H1 (cell line): Measurements from ENCODE around the gene ALG14. TPM values are rescaled to one million over a fixed set of nuclear protein-coding genes. Genes with fewer than 3 reads are reported as not detected.

Experiments
- CTCF ChIA-PET: fragments of 300-600 bp; sonication (Branson Sonifier 250); formaldehyde crosslinking; loops from one replicate; lab custom pipeline; 2021; ENCODE audit not compliant: partially characterized antibody; lab: Charles Lee
- POLR2A ChIA-PET: fragments of 300-600 bp; sonication (Branson Sonifier 250); formaldehyde crosslinking; loops from one replicate; lab custom pipeline; 2021; ENCODE audit warnings: inconsistent platforms; ENCODE audit not compliant: partially characterized antibody; lab: Charles Lee
- DNase-seq, 2 experiments: peaks; one replicate each; pipeline versions ENCODE4 v3.0.0 to v3.0.0-alpha.2; 2010 to 2022; ENCODE audit warnings: low spot score in 2 of 2, low read depth in 1 of 2, mixed read lengths in 1 of 2
- FAIRE-seq: peaks from 2 replicates; lab custom pipeline; 2011; peaks lifted over from hg19 to GRCh38; lab: Jason Lieb, UNC
- H2AFZ ChIP-seq: 2 replicates; pipeline ENCODE4 v1.8.1; 2012; ENCODE audit warnings: low read length, inconsistent platforms
- H2AK5ac ChIP-seq: 2 replicates; pipeline ENCODE4 v1.6.1; 2013; ENCODE audit warnings: low read depth, low read length
- H2BK120ac ChIP-seq: replicated peaks from 2 replicates; pipeline ENCODE3; 2013; ENCODE audit warnings: low read depth, low read length, inconsistent platforms
- H2BK12ac ChIP-seq: 2 replicates; pipeline ENCODE4 v1.6.1; 2013; ENCODE audit warnings: low read depth, low read length
- H2BK15ac ChIP-seq: 2 replicates; pipeline ENCODE4 v1.6.1; 2013; ENCODE audit warnings: low read length
- H2BK20ac ChIP-seq: 2 replicates; pipeline ENCODE4 v1.6.1; 2013; ENCODE audit warnings: low read length
- H2BK5ac ChIP-seq: 2 replicates; pipeline ENCODE4 v1.6.1; 2013; ENCODE audit warnings: low read depth, low read length
- H3K14ac ChIP-seq: 2 replicates; pipeline ENCODE4 v1.6.1; 2013; ENCODE audit warnings: inconsistent platforms; ENCODE audit not compliant: insufficient read length
- H3K18ac ChIP-seq: 2 replicates; pipeline ENCODE4 v1.6.1; 2013; ENCODE audit warnings: low read length; ENCODE audit errors: extremely low read depth
- H3K23ac ChIP-seq: 2 replicates; pipeline ENCODE4 v1.6.1; 2013; ENCODE audit warnings: inconsistent platforms; ENCODE audit not compliant: insufficient read length
- H3K23me2 ChIP-seq: 2 replicates; pipeline ENCODE4 v1.6.1; 2013; ENCODE audit warnings: low read depth, low read length
- H3K27ac ChIP-seq: 2 replicates; pipeline ENCODE4 v1.6.1; 2011; ENCODE audit warnings: low read depth, low read length, inconsistent platforms
- H3K27me3 ChIP-seq, 4 experiments: replicated peaks in 1 of 4; 1 replicate in 1 of 4; 2 replicates in 3 of 4; pipeline versions ENCODE4 v1.6.1 to v1.8.1; 2011 to 2013; ENCODE audit warnings: low read length in 3 of 4, mild to moderate bottlenecking in 3 of 4, inconsistent platforms in 2 of 4, mixed read lengths in 2 of 4, moderate library complexity in 1 of 4; ENCODE audit not compliant: control insufficient read depth in 3 of 4, insufficient read depth in 3 of 4; ENCODE audit errors: extremely low read depth in 1 of 4
- H3K36me3 ChIP-seq, 4 experiments: 2 replicates each; pipeline versions ENCODE4 v1.6.1 to v1.8.1; 2011 to 2013; ENCODE audit warnings: mild to moderate bottlenecking in 4 of 4, low read length in 3 of 4, moderate library complexity in 2 of 4, control low read depth in 1 of 4, inconsistent platforms in 1 of 4; ENCODE audit not compliant: insufficient read depth in 4 of 4, control insufficient read depth in 2 of 4
- H3K4ac ChIP-seq: replicated peaks from 2 replicates; pipeline ENCODE3; 2013; ENCODE audit warnings: low read length, low read depth, mixed read lengths, inconsistent platforms; ENCODE audit not compliant: insufficient read length
- H3K4me1 ChIP-seq, 4 experiments: replicated peaks in 1 of 4; 1 replicate in 1 of 4; 2 replicates in 3 of 4; pipeline versions ENCODE4 v1.6.1 to v1.8.1; 2011 to 2013; ENCODE audit warnings: low read length in 3 of 4, inconsistent platforms in 2 of 4, mixed read lengths in 1 of 4; ENCODE audit not compliant: insufficient read depth in 4 of 4, control insufficient read depth in 3 of 4
- H3K4me2 ChIP-seq, 2 experiments: 2 replicates each; pipeline versions ENCODE4 v1.6.1 to v1.8.1; 2011 to 2013; ENCODE audit warnings: low read depth in 2 of 2, low read length in 2 of 2, control low read depth in 1 of 2, inconsistent platforms in 1 of 2, mild to moderate bottlenecking in 1 of 2; ENCODE audit not compliant: insufficient read depth in 1 of 2
- H3K4me3 ChIP-seq, 4 experiments: fragments of 200-600, 300-600 bp in 1 of 4; sonication (generic), shearing (Covaris generic), sonication (Bioruptor Twin) in 1 of 4; 2 replicates each; pipeline versions ENCODE4 v1.5.1 to v1.8.1; 2011 to 2016; ENCODE audit warnings: low read length in 4 of 4, low read depth in 3 of 4, control low read depth in 2 of 4, inconsistent platforms in 2 of 4, mild to moderate bottlenecking in 2 of 4, mixed read lengths in 1 of 4, moderate library complexity in 1 of 4; ENCODE audit not compliant: insufficient read depth in 2 of 4; ENCODE audit errors: extremely low read depth in 1 of 4
- H3K56ac ChIP-seq: replicated peaks from 2 replicates; pipeline ENCODE3; 2013; ENCODE audit warnings: low read depth, mild to moderate bottlenecking, mixed read lengths, low read length, inconsistent platforms; ENCODE audit not compliant: insufficient read length
- H3K79me1 ChIP-seq: 2 replicates; pipeline ENCODE4 v1.6.1; 2013; ENCODE audit warnings: low read depth, low read length, control low read depth
- H3K79me2 ChIP-seq, 2 experiments: 2 replicates each; pipeline versions ENCODE4 v1.6.1 to v1.8.1; 2012 to 2013; ENCODE audit warnings: low read length in 2 of 2, mild to moderate bottlenecking in 2 of 2, inconsistent platforms in 1 of 2; ENCODE audit not compliant: insufficient read depth in 2 of 2, control insufficient read depth in 1 of 2
- H3K9ac ChIP-seq, 4 experiments: replicated peaks in 1 of 4; 1 replicate in 1 of 4; 2 replicates in 3 of 4; pipeline versions ENCODE4 v1.6.1 to v1.8.1; 2011 to 2013; ENCODE audit warnings: low read depth in 3 of 4, low read length in 3 of 4, control low read depth in 2 of 4, mild to moderate bottlenecking in 2 of 4, moderate library complexity in 2 of 4, inconsistent platforms in 1 of 4; ENCODE audit errors: extremely low read depth in 1 of 4
- H3K9me3 ChIP-seq, 2 experiments: 2 replicates each; pipeline versions ENCODE4 v1.6.1 to v1.8.1; 2012 to 2013; ENCODE audit warnings: mild to moderate bottlenecking in 2 of 2, moderate library complexity in 2 of 2, control low read depth in 1 of 2, inconsistent platforms in 1 of 2, low read depth in 1 of 2, low read length in 1 of 2, mixed read lengths in 1 of 2; ENCODE audit not compliant: insufficient read depth in 2 of 2
- H4K20me1 ChIP-seq, 2 experiments: replicated peaks in 1 of 2; 2 replicates each; pipeline versions ENCODE3 to v1.8.1; 2011 to 2013; ENCODE audit warnings: inconsistent platforms in 2 of 2, low read length in 2 of 2, mild to moderate bottlenecking in 1 of 2; ENCODE audit not compliant: insufficient read depth in 2 of 2, control insufficient read depth in 1 of 2
- H4K5ac ChIP-seq: 2 replicates; pipeline ENCODE4 v1.6.1; 2013; ENCODE audit warnings: low read length, low read depth, mixed read lengths, inconsistent platforms; ENCODE audit not compliant: insufficient read length
- H4K8ac ChIP-seq: 2 replicates; pipeline ENCODE4 v1.8.0; 2013; ENCODE audit warnings: mild to moderate bottlenecking, moderate library complexity, low read length, inconsistent platforms; ENCODE audit not compliant: insufficient read depth; ENCODE audit errors: extremely low read depth
- H4K91ac ChIP-seq: replicated peaks from 2 replicates; pipeline ENCODE3; 2013; ENCODE audit warnings: low read length, mixed read lengths, inconsistent platforms; ENCODE audit not compliant: insufficient read length
- ASH2L ChIP-seq: fragments of 200-600, 300-600 bp; sonication (generic); IDR thresholded peaks from one replicate; pipeline ENCODE4 v1.7.1; 2017; ENCODE audit warnings: low read length
- CBX8 ChIP-seq: fragments of 300-800, 300-1000 bp; sonication (generic); IDR thresholded peaks from 2 replicates; pipeline ENCODE4 v1.7.1; 2016; ENCODE audit warnings: low read depth, low read length, borderline replicate concordance
- CEBPB ChIP-seq: IDR thresholded peaks from 2 replicates; pipeline ENCODE4 v1.6.1; 2012; ENCODE audit warnings: low read depth, low read length
- CTBP2 ChIP-seq: IDR thresholded peaks from 2 replicates; pipeline ENCODE4 v1.7.0; 2011; ENCODE audit warnings: borderline replicate concordance, mild to moderate bottlenecking, moderate library complexity, mixed read lengths, low read length; ENCODE audit not compliant: insufficient read depth, insufficient read length
- JUN ChIP-seq: IDR thresholded peaks from 2 replicates; pipeline ENCODE4 v1.6.1; 2011; ENCODE audit warnings: low read depth, mild to moderate bottlenecking, improper control_type of control experiment, low read length
- RFX5 ChIP-seq: IDR thresholded peaks from 2 replicates; pipeline ENCODE4 v1.6.1; 2011; ENCODE audit warnings: low read depth, low read length, improper control_type of control experiment, borderline replicate concordance
- SAP30 ChIP-seq: fragments of 300-600 bp; sonication (generic); IDR thresholded peaks from 2 replicates; pipeline ENCODE4 v1.7.1; 2012; ENCODE audit warnings: low read length, moderate library complexity, mild to moderate bottlenecking, inconsistent platforms; ENCODE audit not compliant: insufficient read depth, insufficient replicate concordance
- SP1 ChIP-seq: IDR thresholded peaks from 2 replicates; pipeline ENCODE4 v1.6.1; 2011; ENCODE audit warnings: low read depth, low read length
- TCF12 ChIP-seq: IDR thresholded peaks from 2 replicates; pipeline ENCODE4 v1.6.1; 2011; ENCODE audit warnings: low read depth, mild to moderate bottlenecking, low read length
- whole genome bisulfite sequencing, 2 experiments: shearing (Covaris generic) in 1 of 2; methylation state at CpG; one replicate each; pipeline versions ENCODE4 v1.1.6 to v1.1.7; 2013 to 2015; ENCODE audit warnings: low lambda C conversion rate in 2 of 2, mixed read lengths in 2 of 2, inconsistent platforms in 1 of 2, low coverage in 1 of 2, missing lambda C conversion rate in 1 of 2; ENCODE audit not compliant: insufficient replicate concordance in 2 of 2, insufficient coverage in 1 of 2, insufficient read length in 1 of 2; ENCODE audit errors: extremely low coverage in 1 of 2, missing lambda C conversion rate in 1 of 2; 5-methylcytosine and 5-hydroxymethylcytosine counted together
- polyA plus RNA-seq, 7 experiments: library from polyadenylated mRNA; depleted of rRNA in 3 of 7; stranded (reverse) in 5 of 7; unstranded in 2 of 7; fragments of >200 nt in 5 of 7; fragments of 200-250 nt in 2 of 7; gene quantifications; 1 replicate in 5 of 7; 2 replicates in 1 of 7; 4 replicates in 1 of 7; pipeline versions ENCODE4 v1.2.1 to v1.2.3, GENCODE V29; 2011 to 2013; ENCODE audit warnings: missing spikeins in 2 of 7, mixed read lengths in 2 of 7
- total RNA-seq: library from RNA; stranded (reverse); fragmentation: NEBNext Ultra II Directional; extraction: Animal tissue kit (Norgen Biotek cat#: 25700); gene quantifications from 2 replicates; pipeline ENCODE4 v1.2.1, GENCODE V29; 2021

ALG14 gene
- total and polyA plus RNA-seq, 2 of the 8 experiments (the other 6 are each of a cell fraction or from before 2014, with no cell fraction given): 0.95 to 1.3 TPM

GRCh38 chr1:95122151-95122697 lies 49.5 kb upstream of the ALG14 start:
- no peak overlapping the region for H2BK12ac ChIP-seq
- H3K36me3 ChIP-seq: no peaks in the 10 kb centered on the region
- no peaks in the 10 kb centered on the region for H3K79me2 ChIP-seq
- no peak overlapping the region for H3K27ac ChIP-seq
- no peak overlapping the region for H3K56ac ChIP-seq
- H3K4me2 ChIP-seq: no peak overlapping the region
- H3K14ac ChIP-seq: no peak overlapping the region
- FAIRE-seq: no peak
- no peak overlapping the region for H2AK5ac ChIP-seq
- H2BK5ac ChIP-seq: no peak overlapping the region
- 83% methylated on average over 8 of the region's 8 CpGs; no CpG with 5 or more reads in 1 of the 2 experiments for WGBS, 2 experiments
- H2BK20ac ChIP-seq: no peak overlapping the region
- peaks cover 0 to 4% (median 2%) of the 10 kb centered on the region in 4 experiments; a peak in 3 of 7 replicates for H3K27me3 ChIP-seq
- peaks cover 0 to 2% of the 10 kb centered on the region in 2 experiments for H4K20me1 ChIP-seq
- ChIA-PET POLR2A (no interaction called here), CTCF (interaction anchor here (0.7 kb wide), 1 partner anchor 38 kb away, joined by 3 read pairs; no protein-coding TSS in a partner anchor)
- no peak overlapping the region for H3K9ac ChIP-seq
- no peak overlapping the region for H2AFZ ChIP-seq
- no peaks in the 10 kb centered on the region; a peak in 1 of 7 replicates for H3K4me1 ChIP-seq
- no peak overlapping the region for H3K23ac ChIP-seq
- no peak overlapping the region for H2BK15ac ChIP-seq
- H3K4ac ChIP-seq: no peak overlapping the region
- H3K9me3 ChIP-seq: no peaks in the 10 kb centered on the region
- H3K23me2 ChIP-seq: peaks cover 4% of the 10 kb centered on the region; the same call in 1 of the 2 replicates
- H3K18ac ChIP-seq: no peak overlapping the region
- no peak overlapping the region for H2BK120ac ChIP-seq
- no peak overlapping the region for H4K91ac ChIP-seq
- H3K79me1 ChIP-seq: no peaks in the 10 kb centered on the region
- no peak overlapping the region for H3K4me3 ChIP-seq
- TF ChIP-seq CEBPB (no peak), RFX5 (no peak), JUN (no peak), SP1 (no peak), CTBP2 (no peak), ASH2L (no peak), CBX8 (no peak), TCF12 (no peak), SAP30 (no peak)
- TF ChIP-seq, all 59 proteins: peak for 0
- H4K8ac ChIP-seq: no peak overlapping the region
- DNase-seq: no peak
- H4K5ac ChIP-seq: no peak overlapping the region
